Measurements from ENCODE around the gene ASIC4. TPM values are rescaled to one million over a fixed set of nuclear protein-coding genes. Genes with fewer than 3 reads are reported as not detected.
A peak's percentile ranks its signal among the peaks of the same experiment; 100 is the strongest.

The ASIC4 gene
- total and polyA plus RNA-seq, 2 of the 13 experiments (the other 11 are each of a cell fraction or from before 2014, with no cell fraction given): 0.03 TPM; not detected in 1

GRCh38 chr2:219521066-219521880, 7.0 kb downstream of the ASIC4 start:
- intact Hi-C loops (cut with micrococcal nuclease; ENCODE audit: unreplicated experiment) (loop anchor here (2.0 kb wide), 1 partner anchor 44 kb away; no protein-coding TSS in a partner anchor), in situ Hi-C loops (cut with HindIII; ENCODE audit: extremely low pct_ligation_motif_present, low pct_unique_long_range_greater_than_20kb) (loop anchor here (10.0 kb wide), 1 partner anchor 46 kb away; no protein-coding TSS in a partner anchor)
- Histone ChIP-seq H2AFZ (ENCODE audit: low read length) (no peak overlapping the region), H3K9me3 (ENCODE audit: low read length) (no peaks in the 10 kb centered on the region), H3K79me2 (ENCODE audit: insufficient read depth, low read length) (no peaks in the 10 kb centered on the region), H3K27me3 (ENCODE audit: control insufficient read depth in 1 of 2, insufficient read depth in 2 of 2, low read length in 2 of 2) (peaks cover 24 to 96% of the 10 kb centered on the region in 2 experiments), H3K4me1 (ENCODE audit: insufficient read depth, low read length) (peaks cover 29% of the 10 kb centered on the region; the same call in 1 of the 2 replicates), H3K4me3 (replicated peaks in 1 of 3; ENCODE audit: insufficient read depth in 1 of 3, low read depth in 2 of 3, low read length in 3 of 3) (no peak overlapping the region), H3K36me3 (replicated peaks in 1 of 2; ENCODE audit: control insufficient read depth in 1 of 2, insufficient read depth in 2 of 2, low read length in 2 of 2) (no peaks in the 10 kb centered on the region), H4K20me1 (ENCODE audit: insufficient read depth, low read length) (no peaks in the 10 kb centered on the region), H3K9ac (ENCODE audit: insufficient read depth, low read depth, low read length) (no peak overlapping the region), H3K4me2 (ENCODE audit: low read depth, low read length) (0 out of 2 replicates have a peak overlapping the region, but pooled peaks have one; percentile 8), H3K27ac (ENCODE audit: extremely low read length, insufficient read depth, low read length) (no peak overlapping the region)
- BruUV-seq (replicated peaks): no TSS peak
- ChIA-PET POLR2A (interaction anchor here (0.6 to 1.7 kb wide), 2 partner anchors 9 to 23 kb away, joined by 4 to 5 read pairs; partner anchors contain the start of gene GMPPA), CTCF (ENCODE audit: low intra/inter-chr PET ratio, low total read pairs) (interaction anchor here (0.9 to 2.1 kb wide), 3 partner anchors 9 to 26 kb away, joined by 3 to 7 read pairs (median 5); a partner anchor contains a TSS)
- DNase-seq (ENCODE audit: low spot score): peak; percentile 33
- 2% methylated on average over 14 of the region's 14 CpGs for WGBS (ENCODE audit: low lambda C conversion rate)
- ATAC-seq: peak; percentile 81
- no peak for FAIRE-seq
- no peak for TF ChIP-seq ZNF331 (CRISPR knock-in tag; IDR thresholded peaks at IDR 0.05)
- TF ChIP-seq ZBTB38 (CRISPR knock-in tag; IDR thresholded peaks at IDR 0.05): no peak
- TF ChIP-seq TCF12 (IDR thresholded peaks at IDR 0.05): no peak
- TF ChIP-seq TCF12 (CRISPR knock-in tag; IDR thresholded peaks at IDR 0.05): no peak
- TF ChIP-seq PHF8 (CRISPR knock-in tag; IDR thresholded peaks at IDR 0.05): no peak
- no peak for TF ChIP-seq SP2 (CRISPR knock-in tag; IDR thresholded peaks at IDR 0.05)
- no peak for TF ChIP-seq ZNF670 (CRISPR knock-in tag; IDR thresholded peaks at IDR 0.05; ENCODE audit: borderline replicate concordance)
- no peak for TF ChIP-seq ZUFSP (CRISPR knock-in tag; IDR thresholded peaks at IDR 0.05; ENCODE audit: borderline replicate concordance)
- no peak for TF ChIP-seq THRA (CRISPR knock-in tag; IDR thresholded peaks at IDR 0.05; ENCODE audit: borderline replicate concordance)
- peak in 1 of 2 experiments; percentile 36; a peak in 1 of 4 replicates for TF ChIP-seq HMGXB4 (CRISPR knock-in tag; IDR thresholded peaks at IDR 0.05; ENCODE audit: borderline replicate concordance in 1 of 2, low read depth in 1 of 2)
- TF ChIP-seq RFXANK (CRISPR knock-in tag; IDR thresholded peaks at IDR 0.05): no peak
- no peak for TF ChIP-seq SMARCC2 (IDR thresholded peaks at IDR 0.05)
- TF ChIP-seq ATAD3A (CRISPR knock-in tag; IDR thresholded peaks at IDR 0.05): no peak
- TF ChIP-seq WIZ (CRISPR knock-in tag; IDR thresholded peaks at IDR 0.05): no peak
- TF ChIP-seq REST (IDR thresholded peaks at IDR 0.05; ENCODE audit: borderline replicate concordance in 1 of 2, low read depth in 1 of 2, low read length in 2 of 2): no peak

Measured in HepG2 (cell line).